Caki2 (cell line): ENCODE results near the gene MYO16. TPM values are rescaled to one million over a fixed set of nuclear protein-coding genes. Genes with fewer than 3 reads are reported as not detected.
"Not testable (repeated sequence)": the region's sequence is repeated elsewhere in the genome, so short reads cannot be mapped to it uniquely, and the experiment has no call there.

Source experiments
- DNase-seq: peaks from one replicate; pipeline ENCODE4 v3.0.0-alpha.2; 2015; ENCODE audit warnings: low read depth
- in situ Hi-C: cut with HindIII; loops from 2 replicates; pipeline ENCODE4 v1.10.0; 2016; ENCODE audit warnings: low sequenced_read_pairs, low pct_unique_long_range_greater_than_20kb, mixed read lengths
- total RNA-seq: library from RNA; depleted of rRNA; stranded (reverse); fragments of >200 nt; shearing (Covaris generic); gene quantifications from 2 replicates; pipeline ENCODE4 v1.2.3, GENCODE V29; 2014; ENCODE audit warnings: low replicate concordance

The MYO16 gene
- total RNA-seq, 1 experiment from 2014 or later: 0.14 TPM

GRCh38 chr13:108777421-108778420, 148.3 kb downstream of the MYO16 start:
- DNase-seq: peak; percentile 80
- in situ Hi-C loops: no loop called here

DNA sequence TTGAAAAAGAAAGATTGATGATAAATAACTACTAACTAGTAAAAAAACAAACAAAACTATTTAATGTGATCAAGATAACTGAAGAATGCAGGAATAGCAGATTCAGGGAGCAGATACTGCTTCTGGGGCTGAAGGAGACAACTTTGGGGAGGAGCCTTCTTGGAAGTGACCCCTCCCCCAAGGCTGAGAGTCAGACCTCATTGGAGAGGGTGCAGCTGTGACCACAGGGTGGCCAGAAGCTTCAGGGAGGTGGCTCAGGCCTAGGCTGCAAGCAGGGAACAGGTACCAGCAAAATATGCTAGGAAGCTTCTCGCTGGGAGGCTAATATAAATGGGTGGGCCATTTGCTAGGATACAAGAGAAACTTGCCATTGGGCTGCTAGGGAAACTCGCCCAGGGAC, 149.9 kb downstream of the MYO16 start:
- in situ Hi-C loops: no loop called here
- no peak for DNase-seq

- no peak for DNase-seq
- in situ Hi-C loops: no loop called here
Observed at GRCh38 chr13:108780706-108781105, 151.3 kb downstream of the MYO16 start.

DNA sequence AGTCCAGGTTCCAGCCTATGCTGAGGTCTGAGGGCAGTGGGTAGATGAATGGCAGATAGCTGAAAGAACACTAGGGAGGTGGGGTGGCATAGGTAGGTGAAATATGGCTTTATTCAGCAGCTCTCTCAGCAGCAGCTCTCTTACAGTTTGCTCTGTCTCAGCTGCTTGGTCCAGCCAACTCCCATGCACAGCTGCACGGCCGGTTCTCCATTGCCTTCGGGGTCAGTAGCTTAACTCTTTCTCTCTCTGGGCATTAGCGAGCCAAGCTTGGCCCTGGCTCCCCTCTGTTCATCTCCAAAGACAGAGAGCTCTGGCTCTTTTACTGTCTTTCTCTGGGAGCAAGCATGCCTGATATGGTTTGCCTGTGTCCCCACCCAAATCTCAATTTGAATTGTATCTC, 151.9 kb downstream of the MYO16 start:
- in situ Hi-C loops: no loop called here

DNA sequence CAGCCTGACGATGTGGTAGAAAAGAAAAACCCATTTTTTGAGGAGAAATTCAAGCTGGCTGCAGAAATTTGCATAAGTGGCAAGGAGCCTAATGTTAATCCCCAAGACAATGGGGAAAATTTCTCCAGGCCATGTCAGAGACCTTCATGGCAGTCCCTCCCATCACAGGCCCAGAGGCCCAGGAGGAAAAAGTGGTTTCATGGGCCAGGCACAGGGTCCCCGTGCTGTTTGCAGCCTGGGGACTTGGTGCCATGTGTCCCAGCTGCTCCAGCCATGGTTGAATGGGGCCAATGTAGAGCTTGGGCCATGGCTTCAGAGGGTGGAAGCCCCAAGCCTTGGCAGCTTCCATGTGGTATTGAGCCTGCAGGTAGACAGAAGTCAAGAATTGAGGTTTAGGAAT, 153.1 kb downstream of the MYO16 start:
- in situ Hi-C loops, DNase-seq: not testable (repeated sequence)

More for the DNA sequence above, 151.9 kb downstream of the MYO16 start:
- DNase-seq: no peak

- in situ Hi-C loops: no loop called here
- no peak for DNase-seq
Observed at GRCh38 chr13:108785844-108786243, 156.4 kb downstream of the MYO16 start.

DNA sequence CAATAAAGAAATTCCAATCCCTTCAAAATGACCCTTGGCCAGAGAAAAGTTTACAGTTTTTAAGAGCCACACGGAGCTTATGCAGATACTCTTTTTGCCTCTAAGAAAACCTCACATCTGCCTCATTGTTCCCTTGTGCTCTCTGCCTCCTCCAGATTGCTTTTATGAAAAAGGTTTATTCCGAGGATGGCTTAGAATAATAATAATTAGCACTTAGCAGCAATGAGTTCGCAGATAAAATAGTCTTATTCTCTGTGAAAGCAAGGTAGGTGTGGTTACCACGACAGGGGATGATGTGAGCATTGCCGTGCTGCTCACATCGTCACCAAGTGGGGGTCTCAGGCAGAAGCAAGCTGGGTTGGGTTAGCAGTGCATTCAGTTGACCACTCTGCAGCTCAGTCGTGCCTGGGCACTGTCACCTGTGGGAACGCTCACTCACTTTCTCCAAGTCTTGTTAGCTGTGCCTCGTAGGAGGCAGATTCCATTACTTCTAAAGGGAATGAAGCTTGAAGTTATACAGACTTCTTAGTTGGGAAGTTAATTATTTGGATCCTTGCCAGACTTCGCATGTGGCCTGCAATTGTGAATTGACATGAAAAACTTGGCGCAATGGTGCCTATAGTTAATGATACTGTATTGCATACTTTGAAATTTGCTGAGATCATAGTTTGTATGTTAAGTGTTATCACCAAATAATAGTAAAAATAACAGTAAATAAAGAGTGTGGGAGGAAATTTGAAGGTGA, 157.2 kb downstream of the MYO16 start:
- in situ Hi-C loops: no loop called here
- no peak for DNase-seq

DNA sequence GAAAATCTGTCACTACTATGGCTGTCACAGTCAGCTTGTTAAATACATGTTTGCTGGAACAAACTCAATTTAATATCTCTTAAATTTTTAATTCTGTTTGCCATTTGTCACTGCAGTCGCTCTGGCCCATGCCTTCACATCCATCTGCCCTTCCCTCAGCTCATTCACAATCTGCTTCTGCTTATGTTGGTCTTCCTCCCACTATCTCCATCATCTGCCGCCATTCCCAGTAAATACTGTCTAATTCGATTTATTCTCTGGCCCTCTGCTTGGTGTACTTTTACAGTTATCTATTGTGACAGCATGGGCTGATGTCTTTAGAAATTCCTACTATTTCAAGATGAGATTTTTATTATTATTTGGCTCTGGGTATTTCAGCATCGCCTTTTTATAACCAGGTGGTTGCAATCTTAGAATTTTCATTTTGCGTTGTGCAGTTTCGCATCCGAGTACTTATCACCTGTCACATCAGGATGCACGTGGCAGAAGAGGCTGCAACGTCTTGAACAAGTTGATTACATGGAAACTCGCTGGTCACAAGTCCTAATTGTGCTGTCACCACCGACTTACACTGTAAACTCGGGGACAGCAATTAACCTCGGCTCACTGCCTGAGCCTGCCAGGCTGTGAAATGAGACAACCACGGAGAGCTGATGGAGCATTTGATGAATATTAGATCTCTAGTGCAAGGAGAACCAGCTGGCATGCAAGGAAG, 158.4 kb downstream of the MYO16 start:
- in situ Hi-C loops: no loop called here
- no peak for DNase-seq

- no peak for DNase-seq
- in situ Hi-C loops: no loop called here
Observed at GRCh38 chr13:108789476-108789875, 160.1 kb downstream of the MYO16 start.

GRCh38 chr13:108795841-108796240, 166.4 kb downstream of the MYO16 start:
- no peak for DNase-seq
- in situ Hi-C loops: no loop called here

GRCh38 chr13:108797354-108797753, 167.9 kb downstream of the MYO16 start:
- no peak for DNase-seq
- in situ Hi-C loops: no loop called here

DNA sequence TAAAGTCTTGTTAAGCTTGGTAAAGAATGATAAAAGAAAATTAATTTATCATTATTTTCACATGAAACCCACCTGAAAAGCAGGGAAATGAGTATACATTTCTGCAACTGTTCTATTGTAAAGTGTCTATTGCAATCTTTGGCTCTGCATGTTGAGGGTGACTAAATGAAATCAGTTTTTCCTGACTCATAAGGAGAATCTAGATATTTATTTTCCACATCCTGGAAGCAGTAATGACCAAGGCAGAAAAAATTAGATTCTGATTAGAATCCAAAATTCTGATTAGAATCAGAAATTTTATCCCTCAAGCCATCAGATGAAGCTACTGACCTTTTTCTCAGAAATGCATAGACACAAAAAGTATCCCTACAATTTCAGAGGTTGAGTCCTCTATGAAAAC, 178.4 kb downstream of the MYO16 start:
- in situ Hi-C loops: no loop called here
- no peak for DNase-seq

- in situ Hi-C loops: no loop called here
Observed at GRCh38 chr13:108812165-108812564, 182.8 kb downstream of the MYO16 start.

DNA sequence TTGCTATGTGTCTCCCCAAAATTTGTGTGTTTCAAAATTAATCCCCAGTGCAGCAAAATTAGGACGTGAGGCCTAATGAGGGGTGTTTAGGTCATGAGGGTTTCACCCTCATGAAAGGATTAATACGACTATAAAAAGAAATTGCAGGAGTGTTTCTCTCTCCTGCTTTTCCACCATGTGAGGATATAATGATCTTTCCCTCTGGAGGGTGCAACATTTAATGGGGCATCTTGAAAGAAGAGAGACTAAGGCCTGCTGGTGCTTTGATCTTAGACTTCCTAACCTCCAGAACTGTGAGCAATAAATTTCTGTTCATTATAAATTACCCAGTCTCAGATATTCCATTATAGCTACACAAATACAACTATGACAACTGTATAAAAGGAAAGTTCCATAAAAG, 183.2 kb downstream of the MYO16 start:
- DNase-seq: no peak
- in situ Hi-C loops: no loop called here

More at GRCh38 chr13:108812165-108812564, 182.8 kb downstream of the MYO16 start:
- DNase-seq: no peak

- no peak for DNase-seq
- in situ Hi-C loops: no loop called here
Observed at GRCh38 chr13:108813587-108814170, 184.3 kb downstream of the MYO16 start.

- peak; percentile 46 for DNase-seq
Observed at GRCh38 chr13:108816375-108816774, 187.0 kb downstream of the MYO16 start.

DNA sequence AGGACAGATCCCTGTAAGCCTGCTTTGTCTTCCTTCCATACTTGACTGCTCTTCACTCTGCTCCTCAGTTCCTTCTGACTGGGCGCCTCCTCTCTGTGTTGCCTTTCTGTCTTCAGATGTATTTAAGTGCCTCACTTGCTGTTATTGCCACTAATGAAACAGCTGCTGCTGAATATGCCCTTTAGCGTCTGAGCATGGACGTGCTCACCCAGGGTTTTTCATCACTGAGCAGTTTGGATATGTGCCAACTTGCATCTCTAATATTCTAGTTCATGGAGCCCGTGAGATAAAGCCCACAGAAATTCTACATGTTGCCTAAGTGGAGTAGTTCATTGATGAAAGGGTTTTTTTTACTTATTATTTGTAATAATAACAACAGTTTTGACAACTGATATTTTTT, 198.2 kb downstream of the MYO16 start:
- in situ Hi-C loops: no loop called here
- no peak for DNase-seq

More at GRCh38 chr13:108816375-108816774, 187.0 kb downstream of the MYO16 start:
- in situ Hi-C loops: no loop called here

DNA sequence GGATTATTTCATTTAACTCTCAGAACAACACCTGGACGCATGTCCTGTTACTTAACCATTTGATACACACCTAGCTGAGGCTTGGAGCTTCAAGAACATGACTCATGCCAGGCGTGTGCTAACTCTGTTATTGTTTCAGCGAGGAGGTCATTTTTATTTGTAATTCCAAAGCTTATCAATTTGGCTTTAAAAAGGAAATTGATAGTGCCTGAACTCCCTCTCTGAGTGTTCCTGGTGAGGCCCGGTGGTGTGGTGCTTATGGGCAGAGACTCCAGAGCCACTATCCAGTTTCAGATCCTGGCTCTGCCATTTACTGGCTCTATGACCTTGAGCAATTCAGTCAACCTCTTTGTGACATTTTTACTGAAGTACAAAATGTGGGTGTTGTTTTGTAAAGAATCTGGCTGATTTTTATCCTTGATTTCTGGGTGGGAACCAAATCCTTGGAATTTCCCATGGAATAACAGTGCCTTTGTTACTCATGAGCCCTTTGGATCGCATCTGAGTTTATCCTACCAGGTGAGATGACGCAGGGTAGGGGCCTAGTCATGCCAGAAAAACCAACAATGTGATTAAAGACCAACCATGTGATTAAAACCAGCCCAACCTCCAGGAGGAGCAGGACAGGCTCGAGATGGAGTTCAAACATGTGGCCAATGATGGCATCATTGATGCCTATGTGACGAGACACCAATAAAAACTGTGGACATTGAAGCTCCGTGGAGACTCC, 198.8 kb downstream of the MYO16 start:
- DNase-seq: no peak
- in situ Hi-C loops: no loop called here
